Neural progenitor cell (in vitro differentiated cells): Measurements from ENCODE around the gene ABCC1.

ENCODE experiments used
- EZH2 ChIP-seq: fragments of 200-600 bp; sonication (generic); IDR thresholded peaks from 2 replicates; pipeline ENCODE4 v1.6.1; 2017; ENCODE audit warnings: antibody characterized with exemption, mild to moderate bottlenecking, moderate library complexity
- TF ChIP-seq, protein P1 (sequence below): fragments of 200-600 bp; sonication (generic); IDR thresholded peaks from 2 replicates; pipeline ENCODE4 v1.5.1; 2017; ENCODE audit warnings: antibody characterized with exemption, mild to moderate bottlenecking

DNA sequence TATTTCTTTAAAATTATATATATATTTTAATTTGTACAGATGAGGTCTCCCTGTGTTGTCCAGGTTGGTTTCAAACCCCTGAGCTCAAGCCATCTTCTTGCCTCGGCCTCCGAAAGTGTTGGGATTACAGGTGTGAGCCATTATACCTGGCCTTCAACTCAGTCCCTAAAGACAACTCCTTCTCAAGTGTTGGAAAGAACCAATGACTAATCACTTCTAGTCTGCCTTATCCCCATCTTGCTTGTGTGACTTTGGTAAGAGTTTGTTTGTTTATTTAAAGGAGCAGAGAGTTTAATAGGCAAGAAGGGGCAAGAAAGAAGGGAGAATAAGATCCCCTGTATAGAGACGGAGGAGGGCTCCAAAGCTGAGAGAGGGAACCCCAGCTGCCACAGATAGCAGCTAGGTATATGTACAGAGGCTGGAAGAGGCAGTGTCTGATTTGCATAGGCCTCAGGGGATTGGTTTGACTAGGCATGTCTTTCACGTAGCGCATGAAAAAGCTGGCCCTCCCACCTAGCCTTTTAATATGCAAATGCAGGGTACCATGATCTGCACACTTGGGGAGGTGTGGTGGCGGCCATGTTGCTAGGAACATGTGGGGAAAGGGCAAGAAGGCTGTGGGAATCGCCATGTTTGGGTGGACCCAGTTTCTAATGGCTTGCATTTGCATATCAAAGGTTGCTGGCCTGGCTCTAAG lies 21.5 kb downstream of the ABCC1 start:
- no peak for TF ChIP-seq EZH2
- TF ChIP-seq, protein P1, sequence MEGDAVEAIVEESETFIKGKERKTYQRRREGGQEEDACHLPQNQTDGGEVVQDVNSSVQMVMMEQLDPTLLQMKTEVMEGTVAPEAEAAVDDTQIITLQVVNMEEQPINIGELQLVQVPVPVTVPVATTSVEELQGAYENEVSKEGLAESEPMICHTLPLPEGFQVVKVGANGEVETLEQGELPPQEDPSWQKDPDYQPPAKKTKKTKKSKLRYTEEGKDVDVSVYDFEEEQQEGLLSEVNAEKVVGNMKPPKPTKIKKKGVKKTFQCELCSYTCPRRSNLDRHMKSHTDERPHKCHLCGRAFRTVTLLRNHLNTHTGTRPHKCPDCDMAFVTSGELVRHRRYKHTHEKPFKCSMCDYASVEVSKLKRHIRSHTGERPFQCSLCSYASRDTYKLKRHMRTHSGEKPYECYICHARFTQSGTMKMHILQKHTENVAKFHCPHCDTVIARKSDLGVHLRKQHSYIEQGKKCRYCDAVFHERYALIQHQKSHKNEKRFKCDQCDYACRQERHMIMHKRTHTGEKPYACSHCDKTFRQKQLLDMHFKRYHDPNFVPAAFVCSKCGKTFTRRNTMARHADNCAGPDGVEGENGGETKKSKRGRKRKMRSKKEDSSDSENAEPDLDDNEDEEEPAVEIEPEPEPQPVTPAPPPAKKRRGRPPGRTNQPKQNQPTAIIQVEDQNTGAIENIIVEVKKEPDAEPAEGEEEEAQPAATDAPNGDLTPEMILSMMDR, result no peak
